HG02870 (cell line): Measurements from ENCODE around the gene MALL.
"Not testable (repeated sequence)": the region's sequence is repeated elsewhere in the genome, so short reads cannot be mapped to it uniquely, and the experiment has no call there.

Experiments used
- ATAC-seq: cut with Tn5 transposase; IDR thresholded peaks from one replicate; pipeline ENCODE4 v1.9.1; 2021; ENCODE audit warnings: mild to moderate bottlenecking, moderate library complexity; ENCODE audit not compliant: unreplicated experiment

Gene MALL

DNA sequence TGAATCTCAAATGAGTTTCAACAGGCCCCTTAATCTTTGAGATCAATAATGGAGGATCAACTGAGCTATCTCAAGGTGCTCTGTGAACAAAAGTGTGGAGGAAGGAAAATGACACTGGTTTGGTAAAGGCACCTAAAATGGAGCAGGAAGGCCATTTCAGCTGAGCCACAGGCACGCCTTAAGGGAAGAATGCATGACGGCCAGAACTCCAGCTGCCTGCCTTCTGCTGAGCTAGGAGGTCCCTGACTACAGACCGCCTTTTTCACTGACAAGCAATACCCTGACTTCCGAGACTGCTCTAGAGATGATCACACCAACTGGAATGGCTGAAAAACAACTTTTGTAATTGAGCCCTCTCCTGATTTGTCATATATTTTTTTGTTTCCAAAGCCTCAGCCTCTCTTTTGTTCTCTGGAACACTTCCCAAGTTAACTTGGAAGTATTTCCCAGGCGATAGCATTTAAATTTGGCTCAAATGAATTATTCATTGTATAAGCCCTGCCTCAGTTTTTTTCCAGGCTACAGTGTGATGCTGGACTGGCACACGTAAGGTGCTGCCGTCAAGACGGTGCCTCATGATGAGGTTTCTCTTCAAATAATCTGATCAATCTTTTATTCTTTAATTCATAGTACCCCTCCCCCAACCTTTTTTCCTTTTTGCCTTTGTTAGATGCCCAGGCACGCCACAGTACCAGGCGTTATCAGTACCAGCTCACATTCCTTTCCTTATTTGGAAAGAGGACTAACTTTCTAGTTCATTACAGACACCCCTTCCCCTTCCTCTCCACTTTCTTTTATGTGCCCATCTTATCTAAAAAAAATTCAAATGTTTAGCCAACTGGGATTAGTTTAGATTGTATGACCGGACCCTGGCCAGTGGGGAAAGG lies 60.9 kb downstream of the MALL start:
- ATAC-seq = not testable (repeated sequence)

DNA sequence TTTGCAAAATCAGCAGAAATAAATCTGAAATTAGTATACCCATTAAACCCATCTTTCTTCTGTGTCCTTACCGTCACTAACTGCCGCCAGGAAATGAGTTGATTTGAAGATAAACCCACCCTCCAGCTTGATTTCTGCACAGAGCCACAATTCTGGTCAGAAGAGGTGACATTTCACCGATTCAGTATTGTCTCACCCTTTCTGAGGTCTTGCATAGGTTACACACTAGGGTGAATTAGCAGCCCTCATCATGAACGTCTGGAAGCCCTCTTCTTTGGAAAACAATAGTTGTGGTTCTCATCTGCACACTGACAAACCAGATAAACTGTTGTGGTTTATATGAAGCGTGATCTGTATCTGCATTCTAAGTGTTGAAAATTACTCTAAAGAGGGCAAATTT lies 61.9 kb downstream of the MALL start:
- ATAC-seq = not testable (repeated sequence)

DNA sequence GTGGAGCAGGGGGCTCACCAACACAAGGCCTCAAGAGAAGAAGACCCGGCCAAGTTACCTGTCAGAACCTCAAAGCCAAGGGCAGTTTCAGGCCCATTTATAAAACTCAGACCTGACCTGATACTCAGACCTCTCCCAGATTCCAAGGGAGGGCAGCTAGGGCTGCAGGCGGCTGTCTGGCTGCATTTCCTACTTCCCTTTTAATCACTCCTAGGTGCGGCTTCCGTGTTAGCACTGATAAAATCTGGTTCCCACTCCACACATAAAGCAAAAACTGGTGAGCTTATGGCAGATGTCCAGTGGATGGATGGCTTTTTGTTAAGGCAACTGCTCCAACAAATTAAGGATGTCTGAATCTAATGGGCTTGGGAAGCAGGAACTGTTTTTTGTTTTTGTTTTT lies 63.5 kb downstream of the MALL start:
- not testable (repeated sequence) for ATAC-seq

DNA sequence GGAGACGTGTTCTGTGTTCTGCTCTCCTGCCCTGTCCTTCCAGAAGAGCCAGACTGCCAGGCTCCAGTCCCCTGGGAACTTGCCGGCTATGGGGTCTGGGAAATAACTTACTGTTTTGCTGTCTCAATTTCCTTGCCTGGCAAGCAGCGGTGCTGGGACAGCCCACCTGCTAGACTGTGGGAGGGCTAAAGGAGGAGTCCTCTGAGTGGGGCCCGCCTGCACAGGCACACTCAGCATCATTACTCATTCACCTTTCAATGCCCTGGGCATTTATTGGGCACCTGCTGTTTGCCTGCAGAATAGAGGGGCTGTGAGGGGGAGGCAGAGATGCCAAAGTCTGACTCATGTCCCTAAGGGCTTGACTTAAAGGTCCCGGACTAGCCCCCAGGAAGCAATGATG lies 65.4 kb downstream of the MALL start:
- not testable (repeated sequence) for ATAC-seq

DNA sequence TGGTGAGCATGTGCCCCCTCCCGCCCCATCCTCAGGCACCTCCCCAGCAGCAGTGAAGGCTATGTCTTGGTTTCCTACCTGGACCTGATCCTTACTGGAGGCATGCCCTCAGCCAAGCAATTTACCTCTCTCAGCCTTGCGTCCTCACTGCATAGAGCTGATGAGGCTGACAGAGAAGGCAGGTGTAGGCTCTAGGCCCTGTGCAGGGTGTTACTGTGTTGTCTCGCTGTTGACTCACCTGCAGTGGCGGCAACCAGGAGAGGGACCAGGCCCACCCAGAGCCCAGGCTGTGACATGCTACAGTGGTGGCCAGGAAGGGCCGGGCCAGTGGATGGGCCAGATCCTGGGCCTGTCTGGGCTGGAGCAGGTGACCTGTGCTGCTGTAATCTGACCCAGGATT lies 65.9 kb downstream of the MALL start:
- ATAC-seq = not testable (repeated sequence)

DNA sequence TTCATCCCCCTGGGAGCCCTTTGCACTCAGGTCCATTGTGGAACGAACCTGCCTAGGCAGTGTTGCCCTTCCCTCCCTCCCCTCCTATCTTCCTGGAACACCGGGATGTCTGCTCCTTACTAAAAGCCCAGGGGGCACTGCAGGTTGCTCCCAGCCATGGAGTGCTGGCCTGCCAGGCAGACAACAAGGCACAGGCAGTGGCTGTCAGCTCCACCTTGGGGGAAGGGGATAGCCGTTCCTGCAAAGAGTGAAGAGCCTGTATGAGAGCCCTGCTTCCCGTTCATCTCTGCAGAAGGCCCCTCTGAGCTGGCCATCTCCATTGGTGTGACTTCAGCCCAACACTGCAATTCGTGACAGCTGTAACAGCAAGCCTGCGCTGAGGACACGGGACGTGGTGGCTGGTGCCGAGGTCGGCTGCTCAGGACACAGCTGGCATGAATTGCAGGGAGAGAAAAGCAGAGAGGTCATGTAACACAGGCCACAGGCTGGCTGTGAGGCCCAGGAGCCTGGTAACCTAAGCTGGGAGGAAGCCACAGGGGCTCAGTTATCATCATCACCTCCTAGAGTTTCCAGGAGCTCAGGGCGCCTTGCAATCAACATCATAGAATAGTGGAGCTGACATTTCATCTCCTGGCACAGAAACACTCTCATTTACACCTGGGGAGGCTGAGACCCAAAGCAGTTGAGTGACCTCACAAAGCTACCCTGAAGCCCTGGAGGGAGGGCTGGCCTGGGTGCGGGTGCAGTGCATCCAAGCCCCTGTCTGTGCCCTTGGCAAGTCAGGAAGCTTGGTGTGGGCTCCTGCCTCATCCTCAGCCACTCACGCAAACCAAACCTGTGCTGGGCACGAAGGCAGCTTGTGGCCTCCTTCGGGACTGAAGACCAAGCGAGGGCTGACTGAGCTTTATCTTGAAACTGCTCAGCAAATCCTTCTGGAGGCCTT lies 67.1 kb downstream of the MALL start:
- not testable (repeated sequence) for ATAC-seq

DNA sequence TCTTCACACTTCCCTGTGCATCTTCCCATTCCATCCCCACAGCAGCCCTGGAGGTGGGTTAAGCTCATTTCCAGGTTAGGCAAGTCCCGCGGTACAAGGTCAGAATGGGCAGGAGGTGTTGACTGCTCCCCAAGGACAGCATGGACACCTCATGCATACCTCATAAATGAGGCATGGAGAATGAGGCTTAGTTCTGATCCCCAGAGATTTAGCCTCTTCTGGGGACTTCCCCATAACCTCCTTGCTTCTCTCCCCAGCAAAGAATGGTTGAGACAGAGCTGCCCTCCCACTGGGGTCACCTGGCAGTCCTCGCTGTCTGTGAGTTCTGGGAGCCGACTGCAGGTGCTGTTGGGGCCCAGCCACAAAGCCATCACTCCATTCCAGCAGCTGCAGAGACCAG lies 68.4 kb downstream of the MALL start:
- not testable (repeated sequence) for ATAC-seq

DNA sequence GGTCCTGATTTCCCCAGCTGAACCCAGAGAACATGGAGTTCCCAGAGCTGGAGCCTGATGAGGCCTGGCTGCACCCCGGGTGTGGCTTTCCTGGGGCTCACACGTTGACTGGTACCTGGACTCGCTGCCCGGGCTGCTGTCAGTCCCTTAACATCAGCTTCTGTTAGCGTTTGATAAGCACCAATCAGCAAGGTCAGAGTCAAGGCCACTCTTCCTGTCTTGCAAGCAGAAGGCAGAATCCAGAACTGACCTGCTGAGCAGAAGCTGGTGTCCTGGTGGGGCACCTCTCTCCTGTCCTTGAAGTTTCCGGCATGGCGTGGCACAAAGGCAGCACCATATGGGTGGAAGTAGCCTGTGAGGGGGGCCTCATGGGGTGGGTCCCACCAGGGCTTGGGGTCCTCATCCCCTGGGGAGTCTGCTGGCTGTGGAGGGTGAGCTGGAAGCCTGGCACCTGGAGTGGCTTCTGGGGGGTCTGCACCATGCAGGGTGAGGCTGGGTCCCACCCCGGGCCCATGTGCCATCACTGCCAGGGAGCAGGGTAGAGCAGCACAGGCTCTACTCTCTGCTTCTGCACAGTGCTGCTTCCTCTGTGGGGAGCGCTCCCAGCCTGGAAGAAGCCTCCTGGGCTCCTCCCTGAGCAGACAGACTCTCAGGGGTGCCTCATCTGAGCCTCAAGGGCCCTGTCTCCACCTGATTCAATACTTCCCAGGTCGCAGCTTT lies 73.5 kb downstream of the MALL start:
- not testable (repeated sequence) for ATAC-seq

DNA sequence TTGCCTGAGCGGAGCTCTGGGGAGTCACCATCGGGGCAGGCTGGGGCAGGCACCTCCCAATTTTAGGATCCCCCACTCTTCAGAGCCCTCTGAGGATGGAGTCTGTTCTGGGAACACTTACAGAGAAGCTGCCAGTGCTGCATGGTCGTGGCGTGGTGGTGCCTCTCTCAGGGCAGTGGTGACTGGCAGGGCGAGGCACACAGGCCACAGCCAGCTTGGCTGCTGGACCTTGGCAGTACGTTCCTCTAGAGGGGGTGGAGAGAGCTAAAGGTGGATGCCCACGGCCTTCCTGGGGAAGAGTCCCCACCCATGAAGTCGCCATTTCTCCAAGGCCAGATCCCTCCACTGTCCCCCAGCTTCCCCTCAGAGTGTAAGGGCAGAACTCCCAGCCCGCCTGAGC lies 78.3 kb downstream of the MALL start:
- ATAC-seq = not testable (repeated sequence)

DNA sequence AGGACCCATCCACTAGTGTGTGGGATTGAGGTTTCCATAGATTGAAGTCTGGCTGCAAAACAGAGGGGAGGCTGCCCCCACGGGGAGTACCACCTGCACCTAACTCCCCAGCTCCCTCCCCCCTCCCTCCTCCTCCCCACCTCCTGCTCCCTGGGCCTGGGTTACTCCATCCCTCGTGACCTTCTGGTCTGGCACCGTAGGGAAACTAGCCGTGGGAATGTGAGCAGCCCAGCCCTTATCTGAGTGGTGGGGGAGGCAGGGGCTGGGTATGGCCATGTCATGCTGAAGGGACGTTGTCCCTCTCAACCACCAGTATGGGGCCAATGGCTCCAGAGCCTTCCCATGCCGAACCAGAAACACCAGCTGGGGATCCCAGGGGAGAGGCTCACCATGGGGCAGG lies 80.2 kb downstream of the MALL start:
- not testable (repeated sequence) for ATAC-seq

DNA sequence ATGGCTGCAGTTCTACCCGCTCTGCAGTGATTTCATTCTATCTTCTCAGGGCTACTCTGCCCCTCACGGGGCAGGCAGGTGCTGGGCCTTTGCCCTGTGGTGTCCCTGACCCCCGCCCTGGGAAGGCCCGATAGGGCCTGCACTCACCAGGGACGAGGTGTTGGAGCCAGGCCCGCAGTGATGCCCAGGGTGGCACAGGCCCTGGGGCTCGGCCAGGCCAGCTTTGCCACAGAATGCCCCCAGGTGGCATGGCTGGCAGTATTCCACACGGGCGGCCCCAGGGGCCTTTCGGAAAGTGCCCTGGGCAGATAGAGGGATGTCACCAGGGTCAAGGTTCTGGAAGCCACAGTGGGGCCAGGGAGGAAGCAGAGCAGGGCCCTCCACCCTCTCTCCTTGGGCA lies 80.7 kb downstream of the MALL start:
- ATAC-seq = not testable (repeated sequence)
